HFFc6 (cell line): ENCODE measurements around the gene RAB4A. TPM values are rescaled to one million over a fixed set of nuclear protein-coding genes. Genes with fewer than 3 reads are reported as not detected.
"Not testable (repeated sequence)": the region's sequence is repeated elsewhere in the genome, so short reads cannot be mapped to it uniquely, and the experiment has no call there.

ENCODE experiments used
- DNase-seq: peaks from one replicate; pipeline ENCODE4 v3.0.0-alpha.2; 2018
- H3K27ac Mint-ChIP-seq: 2 replicates; pipeline ENCODE4 v1.8.0; 2020; ENCODE audit warnings: mild to moderate bottlenecking, mixed read lengths
- H3K27me3 Mint-ChIP-seq: 2 replicates; pipeline ENCODE4 v1.8.0; 2021; ENCODE audit warnings: mild to moderate bottlenecking, moderate library complexity, mixed read lengths; ENCODE audit not compliant: insufficient read depth
- H3K36me3 Mint-ChIP-seq: 2 replicates; pipeline ENCODE4 v1.8.0; 2021; ENCODE audit warnings: low read depth, mixed read lengths
- H3K4me1 Mint-ChIP-seq: 2 replicates; pipeline ENCODE4 v1.8.0; 2020; ENCODE audit warnings: low read depth, mixed read lengths
- H3K4me3 Mint-ChIP-seq: 2 replicates; pipeline ENCODE4 v1.8.0; 2020; ENCODE audit warnings: mild to moderate bottlenecking, moderate library complexity, mixed read lengths
- H3K9me3 Mint-ChIP-seq: 2 replicates; pipeline ENCODE4 v1.8.0; 2020; ENCODE audit warnings: mild to moderate bottlenecking, mixed read lengths
- total RNA-seq, 6 experiments: library from RNA; stranded (reverse); fragmentation: NEBNext Ultra II Directional; extraction: Animal tissue kit (Norgen Biotek cat#: 25700); gene quantifications; 2 replicates in 1 of 6; 3 replicates in 5 of 6; pipeline ENCODE4 v1.2.3, GENCODE V29; 2021
- TF ChIP-seq, protein P1 (sequence below): fragments of 200-600 bp; sonication (generic); IDR thresholded peaks from 2 replicates; pipeline ENCODE4 v1.5.0; 2021; ENCODE audit warnings: antibody characterized with exemption, mild to moderate bottlenecking

RAB4A gene
- total RNA-seq, 6 experiments from 2014 or later: 34.7 to 64.2 (median 41.3) TPM

GRCh38 chr1:229285440-229285839 is 14.5 kb downstream of the RAB4A start:
- H3K27ac Mint-ChIP-seq: no peak overlapping the region
- H3K36me3 Mint-ChIP-seq: peaks cover 14% of the 10 kb centered on the region
- TF ChIP-seq, protein P1, sequence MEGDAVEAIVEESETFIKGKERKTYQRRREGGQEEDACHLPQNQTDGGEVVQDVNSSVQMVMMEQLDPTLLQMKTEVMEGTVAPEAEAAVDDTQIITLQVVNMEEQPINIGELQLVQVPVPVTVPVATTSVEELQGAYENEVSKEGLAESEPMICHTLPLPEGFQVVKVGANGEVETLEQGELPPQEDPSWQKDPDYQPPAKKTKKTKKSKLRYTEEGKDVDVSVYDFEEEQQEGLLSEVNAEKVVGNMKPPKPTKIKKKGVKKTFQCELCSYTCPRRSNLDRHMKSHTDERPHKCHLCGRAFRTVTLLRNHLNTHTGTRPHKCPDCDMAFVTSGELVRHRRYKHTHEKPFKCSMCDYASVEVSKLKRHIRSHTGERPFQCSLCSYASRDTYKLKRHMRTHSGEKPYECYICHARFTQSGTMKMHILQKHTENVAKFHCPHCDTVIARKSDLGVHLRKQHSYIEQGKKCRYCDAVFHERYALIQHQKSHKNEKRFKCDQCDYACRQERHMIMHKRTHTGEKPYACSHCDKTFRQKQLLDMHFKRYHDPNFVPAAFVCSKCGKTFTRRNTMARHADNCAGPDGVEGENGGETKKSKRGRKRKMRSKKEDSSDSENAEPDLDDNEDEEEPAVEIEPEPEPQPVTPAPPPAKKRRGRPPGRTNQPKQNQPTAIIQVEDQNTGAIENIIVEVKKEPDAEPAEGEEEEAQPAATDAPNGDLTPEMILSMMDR: no peak
- no peak overlapping the region for H3K4me3 Mint-ChIP-seq
- peaks cover 56% of the 10 kb centered on the region for H3K4me1 Mint-ChIP-seq
- no peaks in the 10 kb centered on the region for H3K27me3 Mint-ChIP-seq
- no peaks in the 10 kb centered on the region for H3K9me3 Mint-ChIP-seq
- DNase-seq: no peak

GRCh38 chr1:229286099-229286766 is 15.3 kb downstream of the RAB4A start:
- H3K27me3 Mint-ChIP-seq: no peaks in the 10 kb centered on the region
- no peak overlapping the region for H3K4me3 Mint-ChIP-seq
- H3K27ac Mint-ChIP-seq: peak overlapping the region; percentile 37; the same call in 1 of the 2 replicates
- no peaks in the 10 kb centered on the region for H3K9me3 Mint-ChIP-seq
- peaks cover 21% of the 10 kb centered on the region for H3K36me3 Mint-ChIP-seq
- H3K4me1 Mint-ChIP-seq: peaks cover 48% of the 10 kb centered on the region
- TF ChIP-seq, protein P1: no peak
- no peak for DNase-seq

DNA sequence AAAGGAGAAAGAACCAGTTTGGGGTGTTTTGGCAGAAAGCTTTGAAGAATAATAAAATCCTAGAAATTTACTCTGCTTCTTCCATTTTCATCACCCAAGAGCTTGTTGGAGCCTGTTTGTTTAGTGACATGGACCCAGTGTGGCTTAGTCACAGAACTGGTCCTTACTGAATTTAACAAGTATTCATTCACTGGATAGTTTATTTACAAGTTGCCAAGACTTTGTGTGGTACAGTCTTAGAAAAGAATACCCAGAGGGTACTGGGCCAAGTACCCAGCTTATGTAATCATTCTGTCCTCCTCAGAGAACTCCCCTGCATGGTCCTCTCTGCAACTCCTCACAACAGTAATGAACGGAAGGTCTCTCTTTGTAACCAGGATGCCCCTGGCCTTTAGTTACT is 16.4 kb downstream of the RAB4A start:
- TF ChIP-seq, protein P1: no peak

GRCh38 chr1:229288516-229288915 is 17.6 kb downstream of the RAB4A start:
- Mint-ChIP-seq H3K4me3 (no peak overlapping the region), H3K9me3 (no peaks in the 10 kb centered on the region), H3K27ac (no peak overlapping the region), H3K27me3 (peaks cover 2% of the 10 kb centered on the region; the same call in 1 of the 2 replicates), H3K36me3 (peaks cover 17% of the 10 kb centered on the region), H3K4me1 (peaks cover 28% of the 10 kb centered on the region)
- DNase-seq: no peak
- TF ChIP-seq, protein P1: no peak

More for the DNA sequence above, 16.4 kb downstream of the RAB4A start:
- DNase-seq: peak; percentile 29
- Mint-ChIP-seq H3K4me3 (no peak overlapping the region), H3K9me3 (no peaks in the 10 kb centered on the region), H3K27me3 (no peaks in the 10 kb centered on the region), H3K27ac (peak overlapping the region; percentile 66), H3K4me1 (peaks cover 38% of the 10 kb centered on the region), H3K36me3 (peaks cover 26% of the 10 kb centered on the region)

- Mint-ChIP-seq H3K36me3 (peaks cover 28% of the 10 kb centered on the region), H3K4me1 (peaks cover 33% of the 10 kb centered on the region)
- not testable (repeated sequence) for H3K9me3 Mint-ChIP-seq, H3K4me3 Mint-ChIP-seq, H3K27me3 Mint-ChIP-seq, DNase-seq, H3K27ac Mint-ChIP-seq
These were observed 20.8 kb downstream of the RAB4A start for GRCh38 chr1:229291686-229292085.

- Mint-ChIP-seq H3K36me3 (peaks cover 31% of the 10 kb centered on the region), H3K27me3 (peaks cover 4% of the 10 kb centered on the region; the same call in 1 of the 2 replicates), H3K9me3 (no peaks in the 10 kb centered on the region), H3K27ac (peak overlapping the region; percentile 53; the same call in 1 of the 2 replicates), H3K4me3 (no peak overlapping the region), H3K4me1 (peaks cover 25% of the 10 kb centered on the region)
- TF ChIP-seq, protein P1: no peak
- DNase-seq: no peak
These were observed 22.8 kb downstream of the RAB4A start for GRCh38 chr1:229293528-229294204.
